Mucosa of descending colon (tissue), 3 donors: ENCODE measurements around the gene GMPPB. TPM values are rescaled to one million over a fixed set of nuclear protein-coding genes. Genes with fewer than 3 reads are reported as not detected.
"Not testable (repeated sequence)": the region's sequence is repeated elsewhere in the genome, so short reads cannot be mapped to it uniquely, and the experiment has no call there.

ENCODE experiments used
- ATAC-seq: fragments of 200-7000 bp; cut with Tn5 transposase; one replicate; pipeline ENCODE4 v1.9.1; 2020; ENCODE audit warnings: mild to moderate bottlenecking, moderate library complexity
- DNase-seq, 3 donors: peaks; one replicate each; pipeline ENCODE4 v3.0.0-alpha.2; 2020
- H3K36me3 ChIP-seq: fragments of 200-600 bp; one replicate; pipeline ENCODE4 v1.8.0; 2021; ENCODE audit warnings: low read depth, mild to moderate bottlenecking
- H3K4me1 ChIP-seq: fragments of 200-600 bp; one replicate; pipeline ENCODE4 v1.8.0; 2021; ENCODE audit warnings: low read depth, mild to moderate bottlenecking
- H3K4me3 ChIP-seq: fragments of 200-600 bp; one replicate; pipeline ENCODE4 v1.8.0; 2021; ENCODE audit warnings: mild to moderate bottlenecking
- H3K9me3 ChIP-seq: fragments of 200-600 bp; one replicate; pipeline ENCODE4 v1.8.0; 2021; ENCODE audit warnings: mild to moderate bottlenecking
- intact Hi-C, 2 donors: fragments of 100-400 bp; cut with DNase I in 1 of 2; cut with micrococcal nuclease in 1 of 2; formaldehyde crosslinking; loops; one replicate each; pipeline versions ENCODE4 v1.11.0 to v1.11.1; 2022; cut with DNase I, micrococcal nuclease
- total RNA-seq, 3 donors: library from RNA; stranded (reverse); fragmentation: NEBNext Ultra II Directional in 2 of 3; extraction: Animal tissue kit (Norgen Biotek cat#: 25700) in 2 of 3; gene quantifications; one replicate each; pipeline versions ENCODE4 v1.2.1 to v1.2.4, GENCODE V29; 2021 to 2023
- TF ChIP-seq, protein P1 (sequence below): fragments of 200-600 bp; IDR thresholded peaks from one replicate; pipeline ENCODE4 v1.8.0; 2022; ENCODE audit warnings: antibody characterized with exemption, mild to moderate bottlenecking
- donor health status: DM: no; HTN: no; CAD: no; lungs with moderate emphysema.
- donor health status: DM: no; HTN: no; CAD: no.
- donor health status: DM: no; HTN: yes; CAD: no.

The GMPPB gene
- total RNA-seq, 3 donors from 2014 or later: 36.0 to 60.5 (median 47.4) TPM

- Histone ChIP-seq H3K4me1 (no peaks in the 10 kb centered on the region), H3K4me3 (no peak overlapping the region), H3K9me3 (no peaks in the 10 kb centered on the region), H3K36me3 (no peaks in the 10 kb centered on the region)
- TF ChIP-seq, protein P1, sequence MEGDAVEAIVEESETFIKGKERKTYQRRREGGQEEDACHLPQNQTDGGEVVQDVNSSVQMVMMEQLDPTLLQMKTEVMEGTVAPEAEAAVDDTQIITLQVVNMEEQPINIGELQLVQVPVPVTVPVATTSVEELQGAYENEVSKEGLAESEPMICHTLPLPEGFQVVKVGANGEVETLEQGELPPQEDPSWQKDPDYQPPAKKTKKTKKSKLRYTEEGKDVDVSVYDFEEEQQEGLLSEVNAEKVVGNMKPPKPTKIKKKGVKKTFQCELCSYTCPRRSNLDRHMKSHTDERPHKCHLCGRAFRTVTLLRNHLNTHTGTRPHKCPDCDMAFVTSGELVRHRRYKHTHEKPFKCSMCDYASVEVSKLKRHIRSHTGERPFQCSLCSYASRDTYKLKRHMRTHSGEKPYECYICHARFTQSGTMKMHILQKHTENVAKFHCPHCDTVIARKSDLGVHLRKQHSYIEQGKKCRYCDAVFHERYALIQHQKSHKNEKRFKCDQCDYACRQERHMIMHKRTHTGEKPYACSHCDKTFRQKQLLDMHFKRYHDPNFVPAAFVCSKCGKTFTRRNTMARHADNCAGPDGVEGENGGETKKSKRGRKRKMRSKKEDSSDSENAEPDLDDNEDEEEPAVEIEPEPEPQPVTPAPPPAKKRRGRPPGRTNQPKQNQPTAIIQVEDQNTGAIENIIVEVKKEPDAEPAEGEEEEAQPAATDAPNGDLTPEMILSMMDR: no peak
- ATAC-seq (no peak), DNase-seq (no peak)
- intact Hi-C loops: no loop called here
These were observed 27.8 kb upstream of the GMPPB start for GRCh38 chr3:49751501-49751900.

DNA sequence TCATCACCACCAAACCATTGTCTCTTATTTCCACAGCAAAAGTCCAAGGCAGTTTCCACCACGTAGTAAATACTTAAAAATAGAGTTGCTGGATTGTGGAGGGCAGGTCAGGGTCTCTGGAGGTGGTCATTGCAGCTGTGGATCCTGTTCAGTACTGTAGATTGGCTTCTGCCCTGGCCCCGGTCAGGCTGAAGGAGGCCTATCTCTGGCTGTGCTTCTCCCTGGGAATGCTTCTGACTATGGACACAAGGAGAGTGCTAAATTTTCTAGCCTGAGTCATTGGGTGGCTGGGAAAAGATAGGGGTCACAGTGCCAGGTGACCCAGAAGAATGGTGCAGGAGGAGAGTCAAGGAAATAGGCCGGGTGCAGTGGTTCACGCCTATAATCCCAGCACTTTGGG lies 26.3 kb upstream of the GMPPB start:
- Histone ChIP-seq H3K4me1 (no peaks in the 10 kb centered on the region), H3K9me3 (no peaks in the 10 kb centered on the region), H3K4me3 (no peak overlapping the region), H3K36me3 (no peaks in the 10 kb centered on the region)
- intact Hi-C loops: no loop called here
- ATAC-seq (no peak), DNase-seq (no peak)
- TF ChIP-seq, protein P1: no peak

- ATAC-seq, intact Hi-C loops, H3K4me3 ChIP-seq, DNase-seq, H3K4me1 ChIP-seq, H3K9me3 ChIP-seq, H3K36me3 ChIP-seq: not testable (repeated sequence)
These were observed 25.1 kb upstream of the GMPPB start for GRCh38 chr3:49748874-49749273.

DNA sequence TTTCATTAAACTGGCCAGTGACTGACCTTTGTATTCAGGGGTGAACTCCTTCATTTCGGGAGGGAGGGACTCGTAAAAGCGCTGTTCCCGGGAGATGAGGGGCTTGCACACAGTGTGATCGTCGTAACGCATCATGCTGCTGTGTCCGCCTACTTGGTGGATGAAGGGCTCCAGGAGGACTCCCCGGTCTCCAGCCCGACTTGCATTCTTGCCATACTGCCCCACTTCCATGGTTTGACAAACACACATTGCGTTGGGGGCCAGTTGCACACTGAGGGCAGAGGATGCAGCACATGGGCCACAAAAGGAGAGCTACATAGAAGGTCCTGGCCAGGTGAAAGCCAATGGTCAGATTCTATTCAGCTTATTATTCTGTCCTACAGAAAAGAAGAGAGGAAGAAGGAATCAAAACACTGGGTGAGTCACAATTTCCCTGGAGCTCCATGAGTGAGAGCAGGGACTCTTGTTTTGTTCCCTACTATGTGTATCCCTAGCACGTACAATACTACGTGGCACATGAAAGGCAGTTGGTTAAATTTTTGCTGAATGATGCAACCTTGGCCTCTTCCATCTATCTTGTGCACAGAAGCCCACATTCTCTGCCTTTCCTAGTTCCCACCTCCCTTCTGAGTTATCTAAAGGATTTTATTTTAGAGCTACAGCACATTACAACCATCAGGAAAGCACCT lies 24.2 kb upstream of the GMPPB start:
- Histone ChIP-seq H3K36me3 (no peaks in the 10 kb centered on the region), H3K4me1 (no peaks in the 10 kb centered on the region), H3K4me3 (no peak overlapping the region), H3K9me3 (no peaks in the 10 kb centered on the region)
- no peak for DNase-seq
- TF ChIP-seq, protein P1: no peak
- no peak for ATAC-seq
- intact Hi-C loops: no loop called here

DNA sequence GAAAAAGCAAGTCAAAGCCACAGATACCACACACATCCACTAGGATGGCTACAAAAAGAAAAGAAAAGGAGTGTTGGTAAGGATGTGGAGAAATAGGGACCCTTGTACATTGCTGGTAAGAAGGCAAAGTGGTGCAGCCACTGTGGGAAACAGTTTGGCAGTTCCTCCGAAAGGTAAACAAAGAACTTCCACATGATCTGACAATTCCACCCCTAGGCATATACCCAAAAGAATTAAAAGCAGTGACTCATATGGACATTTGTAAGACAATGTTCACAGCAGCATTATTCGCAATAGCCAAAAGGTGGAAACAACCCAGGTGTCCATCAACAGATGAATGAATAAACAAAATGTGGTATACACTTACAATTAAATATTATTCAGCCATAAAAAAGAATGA lies 22.2 kb upstream of the GMPPB start:
- no peak for DNase-seq
- H3K36me3 ChIP-seq: no peaks in the 10 kb centered on the region

DNA sequence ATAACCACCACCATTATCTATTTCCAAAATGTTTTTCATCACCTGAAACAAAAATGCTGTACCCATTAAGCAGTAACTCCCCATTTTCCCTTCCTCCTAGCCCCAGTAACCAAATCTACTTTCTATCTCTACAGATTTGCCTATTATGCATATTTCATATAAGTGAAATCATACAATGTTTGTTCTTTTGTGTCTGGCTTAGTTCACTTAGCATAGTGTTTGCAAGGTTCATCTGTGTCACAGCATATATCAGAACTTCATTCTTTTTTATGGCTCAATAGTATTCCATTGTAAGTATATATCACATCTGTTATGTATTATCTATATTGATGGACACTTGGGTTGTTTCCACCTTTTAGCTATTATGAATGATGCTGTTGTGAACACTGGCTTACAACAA lies 16.7 kb upstream of the GMPPB start:
- no peak overlapping the region for H3K4me3 ChIP-seq
- no peak for ATAC-seq

More for the DNA sequence above, 22.2 kb upstream of the GMPPB start:
- no peak overlapping the region for H3K4me3 ChIP-seq
- no peak for ATAC-seq
- H3K9me3 ChIP-seq: no peaks in the 10 kb centered on the region
- intact Hi-C loops: no loop called here
- TF ChIP-seq, protein P1: no peak
- H3K4me1 ChIP-seq: no peaks in the 10 kb centered on the region

More for the DNA sequence above, 16.7 kb upstream of the GMPPB start:
- DNase-seq: no peak
- H3K36me3 ChIP-seq: peaks cover 11% of the 10 kb centered on the region
- TF ChIP-seq, protein P1: no peak
- no peaks in the 10 kb centered on the region for H3K9me3 ChIP-seq
- H3K4me1 ChIP-seq: no peaks in the 10 kb centered on the region
- intact Hi-C loops: no loop called here
